Stimulated activated CD4-positive, alpha-beta T cell treated with anti-CD3 and anti-CD28 coated beads, Interleukin-4, amount 100 ng/mL, for 1 hour (primary cell): Measurements from ENCODE around the gene PRKN.

ENCODE experiments used
- DNase-seq: peaks from one replicate; pipeline ENCODE4 v3.0.0-alpha.2; 2020

Gene PRKN

GRCh38 chr6:161418463-161418945, 1309.1 kb downstream of the PRKN start:
- no peak for DNase-seq

- DNase-seq: no peak
These were observed 1309.7 kb downstream of the PRKN start for GRCh38 chr6:161417717-161418462.

GRCh38 chr6:161415302-161415855, 1312.2 kb downstream of the PRKN start:
- no peak for DNase-seq

- no peak for DNase-seq
These were observed 1312.9 kb downstream of the PRKN start for GRCh38 chr6:161414707-161415106.

- no peak for DNase-seq
These were observed 1313.4 kb downstream of the PRKN start for GRCh38 chr6:161414180-161414579.

GRCh38 chr6:161413355-161413771, 1314.2 kb downstream of the PRKN start:
- DNase-seq: no peak

GRCh38 chr6:161412795-161413194, 1314.8 kb downstream of the PRKN start:
- no peak for DNase-seq

- DNase-seq: no peak
These were observed 1316.2 kb downstream of the PRKN start for GRCh38 chr6:161411265-161411944.

GRCh38 chr6:161410736-161411135, 1316.8 kb downstream of the PRKN start:
- DNase-seq: no peak

- no peak for DNase-seq
These were observed 1317.5 kb downstream of the PRKN start for GRCh38 chr6:161410076-161410475.

GRCh38 chr6:161409353-161409752, 1318.2 kb downstream of the PRKN start:
- DNase-seq: no peak

GRCh38 chr6:161408041-161408440, 1319.5 kb downstream of the PRKN start:
- DNase-seq: no peak

- no peak for DNase-seq
These were observed 1320.0 kb downstream of the PRKN start for GRCh38 chr6:161407581-161407980.

GRCh38 chr6:161407115-161407514, 1320.5 kb downstream of the PRKN start:
- no peak for DNase-seq

- DNase-seq: no peak
These were observed 1320.9 kb downstream of the PRKN start for GRCh38 chr6:161406646-161407045.

- DNase-seq: no peak
These were observed 1322.1 kb downstream of the PRKN start for GRCh38 chr6:161405418-161405817.

- DNase-seq: no peak
These were observed 1323.8 kb downstream of the PRKN start for GRCh38 chr6:161403717-161404116.

- no peak for DNase-seq
These were observed 1325.8 kb downstream of the PRKN start for GRCh38 chr6:161401587-161402309.

GRCh38 chr6:161400671-161401070, 1326.9 kb downstream of the PRKN start:
- DNase-seq: no peak

- DNase-seq: no peak
These were observed 1331.0 kb downstream of the PRKN start for GRCh38 chr6:161396539-161396938.

- DNase-seq: no peak
These were observed 1331.8 kb downstream of the PRKN start for GRCh38 chr6:161395716-161396231.

- no peak for DNase-seq
These were observed 1333.1 kb downstream of the PRKN start for GRCh38 chr6:161394437-161394836.

- DNase-seq: peak; percentile 15
These were observed 1333.7 kb downstream of the PRKN start for GRCh38 chr6:161393839-161394364.
